CD4-positive, alpha-beta T cell (primary cell): Measurements from ENCODE around the gene PCDHGB5. TPM values are rescaled to one million over a fixed set of nuclear protein-coding genes. Genes with fewer than 3 reads are reported as not detected.
A peak's percentile ranks its signal among the peaks of the same experiment; 100 is the strongest.

Source experiments
- ATAC-seq: fragments of 200-7000 bp; cut with Tn5 transposase; one replicate; pipeline ENCODE4 v1.10.0; 2022; ENCODE audit warnings: mild to moderate bottlenecking; ENCODE audit not compliant: poor library complexity
- CTCF ChIA-PET: fragments of 350-600 bp; sonication (Branson Sonifier 250); formaldehyde crosslinking; loops from one replicate; lab custom pipeline; 2021; ENCODE audit warnings: antibody characterized with exemption, inconsistent platforms; lab: Charles Lee
- POLR2A ChIA-PET: fragments of 350-600 bp; sonication (Branson Sonifier 250); formaldehyde crosslinking; loops from one replicate; lab custom pipeline; 2021; ENCODE audit warnings: antibody characterized with exemption, inconsistent platforms; lab: Charles Lee
- DNase-seq, 14 experiments: peaks; one replicate each; pipeline ENCODE4 v3.0.0-alpha.2; 2013 to 2020; ENCODE audit warnings: mixed read lengths in 2 of 14
- H3K27ac ChIP-seq, 2 donors: one replicate each; pipeline versions ENCODE4 v1.5.1 to v1.7.0; 2013; ENCODE audit warnings: low read length in 2 of 2, low read depth in 1 of 2, mild to moderate bottlenecking in 1 of 2
- H3K27me3 ChIP-seq, 2 experiments: 1 replicate in 1 of 2; 2 replicates in 1 of 2; pipeline versions ENCODE4 v1.6.1 to v1.7.0; 2013; ENCODE audit warnings: low read length in 2 of 2, control low read depth in 1 of 2, mild to moderate bottlenecking in 1 of 2, moderate library complexity in 1 of 2; ENCODE audit not compliant: insufficient read depth in 2 of 2, control insufficient read depth in 1 of 2
- H3K36me3 ChIP-seq: one replicate; pipeline ENCODE4 v1.6.1; 2013; ENCODE audit warnings: low read length, control low read depth; ENCODE audit not compliant: insufficient read depth
- H3K4me1 ChIP-seq: one replicate; pipeline ENCODE4 v1.6.1; 2013; ENCODE audit warnings: low read length, control low read depth; ENCODE audit not compliant: insufficient read depth
- H3K4me3 ChIP-seq: one replicate; pipeline ENCODE4 v1.5.1; 2013; ENCODE audit warnings: mild to moderate bottlenecking, low read length, moderate library complexity
- H3K9me3 ChIP-seq, 2 experiments: 1 replicate in 1 of 2; 2 replicates in 1 of 2; pipeline versions ENCODE4 v1.6.1 to v1.7.0; 2013; ENCODE audit warnings: low read length in 2 of 2, mild to moderate bottlenecking in 2 of 2, control low read depth in 1 of 2, moderate library complexity in 1 of 2; ENCODE audit not compliant: control insufficient read depth in 1 of 2, insufficient read depth in 1 of 2
- H3K27ac Mint-ChIP-seq: one replicate; pipeline ENCODE4 v1.8.0; 2020; ENCODE audit warnings: mixed read lengths
- H3K27me3 Mint-ChIP-seq: one replicate; pipeline ENCODE4 v1.8.0; 2021; ENCODE audit warnings: mixed read lengths
- H3K36me3 Mint-ChIP-seq: one replicate; pipeline ENCODE4 v1.8.0; 2021; ENCODE audit warnings: low read depth, mixed read lengths
- H3K4me1 Mint-ChIP-seq: one replicate; pipeline ENCODE4 v1.8.0; 2021; ENCODE audit warnings: low read depth, mixed read lengths
- H3K4me3 Mint-ChIP-seq: one replicate; pipeline ENCODE4 v1.8.0; 2020; ENCODE audit warnings: mild to moderate bottlenecking, mixed read lengths
- H3K9me3 Mint-ChIP-seq: one replicate; pipeline ENCODE4 v1.8.0; 2020; ENCODE audit warnings: mixed read lengths
- intact Hi-C, 2 experiments: fragments of 100-400 bp; cut with DNase I in 1 of 2; cut with micrococcal nuclease in 1 of 2; formaldehyde crosslinking; loops; one replicate each; pipeline versions ENCODE4 v1.15.1 to v1.9.0; 2023 to 2025; cut with DNase I, micrococcal nuclease
- total RNA-seq, 174 experiments: library from RNA in 2 of 174; stranded (reverse) in 2 of 174; gene quantifications; one replicate each; pipeline ENCODE4 v1.2.3 and lab custom pipeline; 2021 to 2026
- TF ChIP-seq, protein P1 (sequence below): fragments of 200-600 bp; IDR thresholded peaks from one replicate; pipeline ENCODE4 v1.8.0; 2022; ENCODE audit warnings: antibody characterized with exemption, mild to moderate bottlenecking

Gene PCDHGB5
- total RNA-seq, 2 experiments from 2014 or later = 0.14 to 0.20 TPM

DNA sequence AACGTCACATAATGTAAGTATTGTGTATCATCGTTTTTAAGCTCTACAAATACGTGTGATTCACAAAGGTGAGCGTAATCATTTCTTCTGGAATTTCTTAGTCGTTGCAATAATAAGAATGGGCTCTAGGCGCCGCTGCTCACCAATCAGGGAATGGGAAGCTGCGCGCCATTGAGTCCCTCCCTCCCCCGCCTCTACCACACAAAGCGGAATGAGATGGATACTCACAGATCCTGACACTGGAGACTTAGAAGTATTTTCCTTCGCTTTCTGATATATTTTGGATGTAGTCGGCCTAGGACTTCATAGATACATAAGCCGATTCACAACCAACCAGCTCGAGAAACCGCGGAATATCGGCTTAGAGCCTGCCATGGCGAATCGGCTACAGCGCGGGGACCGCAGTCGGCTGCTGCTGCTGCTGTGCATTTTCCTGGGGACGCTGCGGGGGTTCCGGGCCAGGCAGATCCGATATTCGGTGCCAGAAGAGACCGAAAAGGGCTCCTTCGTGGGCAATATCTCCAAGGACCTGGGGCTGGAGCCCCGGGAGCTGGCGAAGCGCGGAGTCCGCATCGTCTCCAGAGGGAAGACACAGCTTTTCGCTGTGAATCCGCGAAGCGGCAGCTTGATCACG, 23.2 kb downstream of the PCDHGB5 start, which contains the start of gene PCDHGA11:
Gene PCDHGA11 (plus strand): TSS at position 197 of the 634 bp plus-strand sequence. CDS start 177 bp downstream, at position 374.
- peak within 1 kb of the TSS; percentile 11 for H3K4me3 ChIP-seq
- CTCF ChIA-PET = interaction anchor here (0.6 to 2.4 kb wide), 7 partner anchors 9 to 143 kb away, joined by 3 to 9 read pairs (median 5); partner anchors contain the start of genes PCDHGA10, PCDHGA5 and PCDHGB6
- peaks cover 57 to 92% of the 10 kb centered on the region in 2 experiments for H3K27me3 ChIP-seq
- peaks cover 51 to 59% of the 10 kb centered on the region in 2 experiments for H3K9me3 ChIP-seq
- H3K27ac Mint-ChIP-seq = no peak within 1 kb of the TSS
- H3K9me3 Mint-ChIP-seq = peaks cover 27% of the 10 kb centered on the region
- peaks cover 89% of the 10 kb centered on the region for H3K27me3 Mint-ChIP-seq
- peaks cover 6% of the 10 kb centered on the region for H3K4me1 Mint-ChIP-seq
- H3K36me3 ChIP-seq = no peaks in the 10 kb centered on the region
- ATAC-seq (no peak), DNase-seq (peak in 4 of 14 experiments; percentile 44 to 59 (median 48))
- POLR2A ChIA-PET = interaction anchor here (0.9 kb wide), 1 partner anchor 92 kb away, joined by 3 read pairs; no protein-coding TSS in a partner anchor
- peak within 1 kb of the TSS; percentile 79 for H3K4me3 Mint-ChIP-seq
- TF ChIP-seq, protein P1, sequence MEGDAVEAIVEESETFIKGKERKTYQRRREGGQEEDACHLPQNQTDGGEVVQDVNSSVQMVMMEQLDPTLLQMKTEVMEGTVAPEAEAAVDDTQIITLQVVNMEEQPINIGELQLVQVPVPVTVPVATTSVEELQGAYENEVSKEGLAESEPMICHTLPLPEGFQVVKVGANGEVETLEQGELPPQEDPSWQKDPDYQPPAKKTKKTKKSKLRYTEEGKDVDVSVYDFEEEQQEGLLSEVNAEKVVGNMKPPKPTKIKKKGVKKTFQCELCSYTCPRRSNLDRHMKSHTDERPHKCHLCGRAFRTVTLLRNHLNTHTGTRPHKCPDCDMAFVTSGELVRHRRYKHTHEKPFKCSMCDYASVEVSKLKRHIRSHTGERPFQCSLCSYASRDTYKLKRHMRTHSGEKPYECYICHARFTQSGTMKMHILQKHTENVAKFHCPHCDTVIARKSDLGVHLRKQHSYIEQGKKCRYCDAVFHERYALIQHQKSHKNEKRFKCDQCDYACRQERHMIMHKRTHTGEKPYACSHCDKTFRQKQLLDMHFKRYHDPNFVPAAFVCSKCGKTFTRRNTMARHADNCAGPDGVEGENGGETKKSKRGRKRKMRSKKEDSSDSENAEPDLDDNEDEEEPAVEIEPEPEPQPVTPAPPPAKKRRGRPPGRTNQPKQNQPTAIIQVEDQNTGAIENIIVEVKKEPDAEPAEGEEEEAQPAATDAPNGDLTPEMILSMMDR = no peak
- H3K36me3 Mint-ChIP-seq = peaks cover 48% of the 10 kb centered on the region
- no peak within 1 kb of the TSS for H3K27ac ChIP-seq
- intact Hi-C loops = no loop called here
- peaks cover 11% of the 10 kb centered on the region for H3K4me1 ChIP-seq

DNA sequence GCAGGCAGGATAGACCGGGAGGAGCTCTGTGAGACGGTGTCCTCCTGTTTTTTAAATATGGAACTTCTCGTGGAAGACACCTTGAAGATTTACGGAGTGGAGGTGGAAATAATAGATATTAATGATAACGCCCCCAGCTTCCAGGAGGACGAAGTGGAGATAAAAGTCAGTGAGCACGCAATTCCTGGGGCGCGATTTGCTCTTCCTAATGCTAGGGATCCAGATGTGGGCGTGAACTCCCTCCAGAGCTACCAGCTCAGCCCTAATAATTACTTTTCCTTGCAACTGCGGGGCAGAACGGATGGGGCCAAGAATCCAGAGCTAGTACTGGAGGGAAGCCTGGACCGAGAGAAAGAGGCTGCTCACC, 23.7 kb downstream of the PCDHGB5 start:
- Histone ChIP-seq H3K27ac (no peak overlapping the region), H3K36me3 (no peaks in the 10 kb centered on the region), H3K27me3 (peaks cover 62 to 92% of the 10 kb centered on the region in 2 experiments), H3K9me3 (peaks cover 55 to 61% of the 10 kb centered on the region in 2 experiments), H3K4me3 (peak overlapping the region; percentile 11), H3K4me1 (peaks cover 11% of the 10 kb centered on the region)
- intact Hi-C loops = no loop called here
- peaks cover 24% of the 10 kb centered on the region for H3K9me3 Mint-ChIP-seq
- CTCF ChIA-PET = interaction anchor here (0.6 to 2.4 kb wide), 6 partner anchors 9 to 143 kb away, joined by 3 to 9 read pairs (median 6); partner anchors contain the start of genes PCDHGA10, PCDHGA5 and PCDHGB6
- peak overlapping the region; percentile 23 for H3K4me3 Mint-ChIP-seq
- ATAC-seq = no peak
- no peak for DNase-seq
- POLR2A ChIA-PET = interaction anchor here (0.9 kb wide), 1 partner anchor 92 kb away, joined by 3 read pairs; no protein-coding TSS in a partner anchor
- no peak overlapping the region for H3K27ac Mint-ChIP-seq
- TF ChIP-seq, protein P1 = no peak
- H3K36me3 Mint-ChIP-seq = peaks cover 44% of the 10 kb centered on the region
- peaks cover 89% of the 10 kb centered on the region for H3K27me3 Mint-ChIP-seq
- peaks cover 6% of the 10 kb centered on the region for H3K4me1 Mint-ChIP-seq

DNA sequence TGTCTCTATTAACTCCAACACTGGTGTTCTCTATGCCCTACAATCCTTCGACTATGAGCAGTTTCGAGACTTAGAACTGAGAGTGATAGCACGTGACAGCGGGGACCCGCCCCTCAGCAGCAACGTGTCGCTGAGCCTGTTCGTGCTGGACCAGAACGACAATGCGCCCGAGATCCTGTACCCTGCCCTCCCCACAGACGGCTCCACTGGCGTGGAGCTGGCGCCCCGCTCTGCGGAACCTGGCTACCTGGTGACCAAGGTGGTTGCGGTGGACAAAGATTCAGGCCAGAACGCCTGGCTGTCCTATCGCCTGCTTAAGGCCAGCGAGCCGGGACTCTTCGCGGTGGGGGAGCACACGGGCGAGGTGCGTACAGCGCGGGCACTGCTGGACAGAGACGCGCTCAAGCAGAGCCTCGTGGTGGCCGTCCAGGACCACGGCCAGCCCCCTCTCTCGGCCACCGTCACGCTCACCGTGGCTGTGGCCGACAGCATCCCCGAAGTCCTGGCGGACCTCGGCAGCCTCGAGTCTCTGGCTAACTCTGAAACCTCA, 25.1 kb downstream of the PCDHGB5 start:
- intact Hi-C loops = no loop called here
- ChIA-PET POLR2A (no interaction called here), CTCF (no interaction called here)
- peaks cover 7% of the 10 kb centered on the region for H3K4me1 ChIP-seq
- H3K36me3 Mint-ChIP-seq = peaks cover 39% of the 10 kb centered on the region
- DNase-seq = no peak
- peaks cover 88% of the 10 kb centered on the region for H3K27me3 Mint-ChIP-seq
- peaks cover 56 to 67% of the 10 kb centered on the region in 2 experiments for H3K9me3 ChIP-seq
- TF ChIP-seq, protein P1 = no peak
- peaks cover 6% of the 10 kb centered on the region for H3K4me1 Mint-ChIP-seq
- no peak overlapping the region for H3K4me3 ChIP-seq
- peaks cover 23% of the 10 kb centered on the region for H3K9me3 Mint-ChIP-seq
- no peak for ATAC-seq
- peaks cover 70 to 92% of the 10 kb centered on the region in 2 experiments for H3K27me3 ChIP-seq
- no peaks in the 10 kb centered on the region for H3K36me3 ChIP-seq
- no peak overlapping the region for H3K27ac ChIP-seq
- H3K4me3 Mint-ChIP-seq = no peak overlapping the region
- no peak overlapping the region for H3K27ac Mint-ChIP-seq
